Body of pancreas (tissue), 4 donors: ENCODE measurements around the gene ABCA1. TPM values are rescaled to one million over a fixed set of nuclear protein-coding genes. Genes with fewer than 3 reads are reported as not detected.
A peak's percentile ranks its signal among the peaks of the same experiment; 100 is the strongest.
"Not testable (repeated sequence)": the region's sequence is repeated elsewhere in the genome, so short reads cannot be mapped to it uniquely, and the experiment has no call there.

Source experiments
- ATAC-seq: fragments of 150-250 bp; one replicate; pipeline ENCODE4 v1.9.1; 2016
- DNase-seq, 4 donors: peaks; one replicate each; pipeline ENCODE4 v3.0.0-alpha.2; 2019
- H3K27ac ChIP-seq, 4 donors: fragments of 200-600 bp; sonication (generic); 1 replicate in 3 of 4; 2 replicates in 1 of 4; pipeline versions ENCODE4 v1.5.1 to v1.6.1; 2016 to 2019; ENCODE audit warnings: mild to moderate bottlenecking in 1 of 4, mixed read lengths in 1 of 4, moderate library complexity in 1 of 4
- H3K27me3 ChIP-seq, 2 donors: fragments of 200-600 bp; sonication (generic); one replicate each; pipeline ENCODE4 v1.6.0; 2016; ENCODE audit warnings: mild to moderate bottlenecking in 1 of 2
- H3K36me3 ChIP-seq, 2 donors: fragments of 200-600 bp; sonication (generic); replicated peaks in 1 of 2; 2 replicates each; pipeline ENCODE4 v1.5.1; 2016; ENCODE audit warnings: low read depth in 2 of 2; ENCODE audit not compliant: insufficient read depth in 1 of 2
- H3K4me1 ChIP-seq: fragments of 200-600 bp; sonication (generic); one replicate; pipeline ENCODE4 v1.6.0; 2016
- H3K4me3 ChIP-seq, 2 donors: fragments of 200-600 bp; sonication (generic); 1 replicate in 1 of 2; 2 replicates in 1 of 2; pipeline ENCODE4 v1.5.1; 2016 to 2019
- H3K9me3 ChIP-seq, 3 donors: fragments of 200-600 bp; sonication (generic); 1 replicate in 2 of 3; 2 replicates in 1 of 3; pipeline ENCODE4 v1.5.1; 2016
- POLR2A ChIP-seq, 3 donors: fragments of 450-650 bp; IDR thresholded peaks; one replicate each; pipeline ENCODE4 v1.6.1; 2016; ENCODE audit warnings: antibody characterized with exemption in 3 of 3, mild to moderate bottlenecking in 2 of 3
- WGBS, 2 donors: methylation state at CpG; one replicate each; pipeline ENCODE4 v1.1.5; 2017; 5-methylcytosine and 5-hydroxymethylcytosine counted together
- intact Hi-C: fragments of 100-400 bp; cut with DNase I; formaldehyde crosslinking; loops from one replicate; pipeline ENCODE4 v1.15.1; 2023
- total RNA-seq, 2 donors: library from RNA; depleted of rRNA; stranded (reverse); fragments of >200 nt; gene quantifications; one replicate each; pipeline ENCODE4 v1.1.0, GENCODE V29; 2016
- TF ChIP-seq, protein P1 (sequence below), 7 experiments: fragments of 450-650 bp in 4 of 7; fragments of 200-600 bp in 3 of 7; sonication (generic) in 3 of 7; IDR thresholded peaks; one replicate each; pipeline ENCODE4 v1.5.1; 2016 to 2019; ENCODE audit warnings: antibody characterized with exemption in 7 of 7

The ABCA1 gene, protein sequence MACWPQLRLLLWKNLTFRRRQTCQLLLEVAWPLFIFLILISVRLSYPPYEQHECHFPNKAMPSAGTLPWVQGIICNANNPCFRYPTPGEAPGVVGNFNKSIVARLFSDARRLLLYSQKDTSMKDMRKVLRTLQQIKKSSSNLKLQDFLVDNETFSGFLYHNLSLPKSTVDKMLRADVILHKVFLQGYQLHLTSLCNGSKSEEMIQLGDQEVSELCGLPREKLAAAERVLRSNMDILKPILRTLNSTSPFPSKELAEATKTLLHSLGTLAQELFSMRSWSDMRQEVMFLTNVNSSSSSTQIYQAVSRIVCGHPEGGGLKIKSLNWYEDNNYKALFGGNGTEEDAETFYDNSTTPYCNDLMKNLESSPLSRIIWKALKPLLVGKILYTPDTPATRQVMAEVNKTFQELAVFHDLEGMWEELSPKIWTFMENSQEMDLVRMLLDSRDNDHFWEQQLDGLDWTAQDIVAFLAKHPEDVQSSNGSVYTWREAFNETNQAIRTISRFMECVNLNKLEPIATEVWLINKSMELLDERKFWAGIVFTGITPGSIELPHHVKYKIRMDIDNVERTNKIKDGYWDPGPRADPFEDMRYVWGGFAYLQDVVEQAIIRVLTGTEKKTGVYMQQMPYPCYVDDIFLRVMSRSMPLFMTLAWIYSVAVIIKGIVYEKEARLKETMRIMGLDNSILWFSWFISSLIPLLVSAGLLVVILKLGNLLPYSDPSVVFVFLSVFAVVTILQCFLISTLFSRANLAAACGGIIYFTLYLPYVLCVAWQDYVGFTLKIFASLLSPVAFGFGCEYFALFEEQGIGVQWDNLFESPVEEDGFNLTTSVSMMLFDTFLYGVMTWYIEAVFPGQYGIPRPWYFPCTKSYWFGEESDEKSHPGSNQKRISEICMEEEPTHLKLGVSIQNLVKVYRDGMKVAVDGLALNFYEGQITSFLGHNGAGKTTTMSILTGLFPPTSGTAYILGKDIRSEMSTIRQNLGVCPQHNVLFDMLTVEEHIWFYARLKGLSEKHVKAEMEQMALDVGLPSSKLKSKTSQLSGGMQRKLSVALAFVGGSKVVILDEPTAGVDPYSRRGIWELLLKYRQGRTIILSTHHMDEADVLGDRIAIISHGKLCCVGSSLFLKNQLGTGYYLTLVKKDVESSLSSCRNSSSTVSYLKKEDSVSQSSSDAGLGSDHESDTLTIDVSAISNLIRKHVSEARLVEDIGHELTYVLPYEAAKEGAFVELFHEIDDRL (N-terminal part only)
- 10 to 100 TPM; 18.1 to 18.9 TPM for total RNA-seq

DNA sequence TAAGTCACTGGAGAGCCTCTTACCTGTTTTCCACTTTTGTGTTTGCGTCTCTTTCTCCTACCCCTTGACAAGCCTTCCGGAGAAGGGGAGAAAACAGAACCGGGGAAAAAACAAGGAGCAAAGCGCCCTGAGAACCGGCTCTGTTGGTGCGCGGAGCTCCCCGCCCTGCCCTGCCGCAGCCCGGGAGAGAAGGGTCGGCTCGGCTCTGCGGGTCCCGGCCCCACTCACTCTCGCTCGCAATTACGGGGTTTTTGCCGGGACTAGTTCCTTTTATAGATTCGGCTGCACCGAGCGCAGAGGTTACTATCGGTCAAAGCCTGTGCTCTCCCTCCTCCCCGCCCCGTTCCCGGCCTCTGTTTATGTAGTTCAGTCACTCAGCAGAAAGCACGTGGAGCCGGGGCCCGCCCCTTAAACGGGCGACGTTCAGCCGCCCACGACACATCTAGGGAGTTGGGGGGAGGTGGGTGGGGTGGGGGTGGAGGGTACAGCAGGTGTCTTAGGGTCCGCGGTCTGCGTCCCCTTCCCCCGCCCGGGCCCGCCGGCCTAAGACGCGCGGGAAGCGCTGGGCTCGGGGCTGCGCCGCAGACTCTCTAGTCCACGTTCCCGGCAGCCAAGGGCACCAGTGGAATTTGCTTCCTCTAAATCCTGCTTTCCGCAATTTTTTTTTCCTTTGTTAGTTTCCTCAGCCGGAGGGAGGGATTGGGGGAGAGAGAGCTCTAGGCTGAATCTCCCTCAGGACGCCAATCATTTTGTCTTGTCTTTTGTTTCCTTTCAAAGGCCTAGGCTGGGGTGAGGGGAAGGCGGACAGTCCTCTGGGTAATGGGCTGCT, at the start of gene ABCA1:
TSS of gene ABCA1 (minus strand) at position 244 of the 829 bp plus-strand sequence. CDS start 24,476 bp downstream, outside the sequence.
- WGBS, 2 donors, result 9 to 16% methylated on average over 28 to 52 of the region's 53 CpGs

DNA sequence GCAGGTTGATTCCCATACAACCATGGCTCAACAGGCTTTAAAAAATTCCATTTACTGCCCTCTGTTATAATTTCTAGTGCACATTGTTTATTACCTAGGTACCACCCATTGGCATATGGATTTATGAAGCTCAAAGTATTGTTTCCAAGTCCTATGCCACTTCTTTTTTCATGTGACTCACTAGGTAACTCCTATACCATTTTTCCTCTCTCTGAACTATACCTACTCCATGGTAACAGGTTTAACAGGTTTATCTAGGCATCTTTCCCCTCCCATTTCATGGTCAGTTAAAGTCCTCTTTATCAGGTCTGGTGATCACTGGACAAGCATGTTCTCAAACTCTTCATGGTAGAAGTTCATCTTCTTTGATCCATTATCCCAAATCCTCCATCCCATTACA, 49.6 kb upstream of the ABCA1 start:
- DNase-seq, result no peak
- no peaks in the 10 kb centered on the region for H3K9me3 ChIP-seq
- no peaks in the 10 kb centered on the region for H3K36me3 ChIP-seq
- H3K4me1 ChIP-seq, result peaks cover 12% of the 10 kb centered on the region
- no peak for TF ChIP-seq POLR2A (IDR thresholded peaks at IDR 0.05)
- TF ChIP-seq, protein P1, sequence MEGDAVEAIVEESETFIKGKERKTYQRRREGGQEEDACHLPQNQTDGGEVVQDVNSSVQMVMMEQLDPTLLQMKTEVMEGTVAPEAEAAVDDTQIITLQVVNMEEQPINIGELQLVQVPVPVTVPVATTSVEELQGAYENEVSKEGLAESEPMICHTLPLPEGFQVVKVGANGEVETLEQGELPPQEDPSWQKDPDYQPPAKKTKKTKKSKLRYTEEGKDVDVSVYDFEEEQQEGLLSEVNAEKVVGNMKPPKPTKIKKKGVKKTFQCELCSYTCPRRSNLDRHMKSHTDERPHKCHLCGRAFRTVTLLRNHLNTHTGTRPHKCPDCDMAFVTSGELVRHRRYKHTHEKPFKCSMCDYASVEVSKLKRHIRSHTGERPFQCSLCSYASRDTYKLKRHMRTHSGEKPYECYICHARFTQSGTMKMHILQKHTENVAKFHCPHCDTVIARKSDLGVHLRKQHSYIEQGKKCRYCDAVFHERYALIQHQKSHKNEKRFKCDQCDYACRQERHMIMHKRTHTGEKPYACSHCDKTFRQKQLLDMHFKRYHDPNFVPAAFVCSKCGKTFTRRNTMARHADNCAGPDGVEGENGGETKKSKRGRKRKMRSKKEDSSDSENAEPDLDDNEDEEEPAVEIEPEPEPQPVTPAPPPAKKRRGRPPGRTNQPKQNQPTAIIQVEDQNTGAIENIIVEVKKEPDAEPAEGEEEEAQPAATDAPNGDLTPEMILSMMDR (IDR thresholded peaks at IDR 0.05), result no peak
- no peaks in the 10 kb centered on the region for H3K27me3 ChIP-seq
- intact Hi-C loops, result loop anchor here (10.0 kb wide), 1 partner anchor 97 kb away; no protein-coding TSS in a partner anchor
- ATAC-seq, result no peak
- no peak overlapping the region for H3K4me3 ChIP-seq
- H3K27ac ChIP-seq, result no peak overlapping the region

More for the DNA sequence above, at the start of gene ABCA1:
- intact Hi-C loops, result no loop called here
- peak; percentile 88 to 97 (median 92) for DNase-seq
- no peaks in the 10 kb centered on the region for H3K36me3 ChIP-seq
- no peaks in the 10 kb centered on the region for H3K27me3 ChIP-seq
- peak within 1 kb of the TSS; percentile 66 to 76 for H3K4me3 ChIP-seq
- H3K27ac ChIP-seq, result peak within 1 kb of the TSS; percentile 69 to 85 (median 74)
- H3K9me3 ChIP-seq, result no peaks in the 10 kb centered on the region
- TF ChIP-seq POLR2A (IDR thresholded peaks at IDR 0.05), result peak; percentile 28 to 93 (median 76)
- TF ChIP-seq, protein P1 (IDR thresholded peaks at IDR 0.05), result no peak
- peak; percentile 82 for ATAC-seq
- peaks cover 4% of the 10 kb centered on the region for H3K4me1 ChIP-seq

DNA sequence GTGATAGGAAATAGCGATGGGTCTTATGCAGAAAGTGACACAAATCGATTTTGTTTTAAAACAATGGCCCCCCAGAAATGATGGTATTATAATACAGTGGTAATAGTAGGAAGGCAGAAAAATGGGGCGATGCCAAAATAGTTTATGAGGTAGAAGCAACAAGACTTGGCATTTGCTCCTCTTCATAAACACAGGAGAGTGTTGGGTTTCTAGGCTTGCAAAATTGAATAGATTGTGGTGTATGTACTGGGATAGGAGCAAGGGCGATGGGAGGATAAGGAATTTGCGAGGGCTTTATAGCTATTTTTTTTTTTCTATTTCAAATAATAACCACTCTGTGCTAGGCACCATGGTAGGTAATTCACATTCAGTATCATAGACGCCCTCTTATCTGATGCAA, 49.2 kb upstream of the ABCA1 start:
- intact Hi-C loops, result loop anchor here (10.0 kb wide), 1 partner anchor 98 kb away; no protein-coding TSS in a partner anchor
- ATAC-seq (no peak), DNase-seq (no peak)
- H3K27me3 ChIP-seq, result no peaks in the 10 kb centered on the region
- no peaks in the 10 kb centered on the region for H3K36me3 ChIP-seq
- no peaks in the 10 kb centered on the region for H3K9me3 ChIP-seq
- no peak overlapping the region for H3K4me3 ChIP-seq
- peaks cover 7% of the 10 kb centered on the region for H3K4me1 ChIP-seq
- WGBS, 2 donors, result 87 to 88% methylated on average over 6 of the region's 6 CpGs
- TF ChIP-seq, protein P1 (IDR thresholded peaks at IDR 0.05), result no peak
- no peak for TF ChIP-seq POLR2A (IDR thresholded peaks at IDR 0.05)
- H3K27ac ChIP-seq, result no peak overlapping the region

DNA sequence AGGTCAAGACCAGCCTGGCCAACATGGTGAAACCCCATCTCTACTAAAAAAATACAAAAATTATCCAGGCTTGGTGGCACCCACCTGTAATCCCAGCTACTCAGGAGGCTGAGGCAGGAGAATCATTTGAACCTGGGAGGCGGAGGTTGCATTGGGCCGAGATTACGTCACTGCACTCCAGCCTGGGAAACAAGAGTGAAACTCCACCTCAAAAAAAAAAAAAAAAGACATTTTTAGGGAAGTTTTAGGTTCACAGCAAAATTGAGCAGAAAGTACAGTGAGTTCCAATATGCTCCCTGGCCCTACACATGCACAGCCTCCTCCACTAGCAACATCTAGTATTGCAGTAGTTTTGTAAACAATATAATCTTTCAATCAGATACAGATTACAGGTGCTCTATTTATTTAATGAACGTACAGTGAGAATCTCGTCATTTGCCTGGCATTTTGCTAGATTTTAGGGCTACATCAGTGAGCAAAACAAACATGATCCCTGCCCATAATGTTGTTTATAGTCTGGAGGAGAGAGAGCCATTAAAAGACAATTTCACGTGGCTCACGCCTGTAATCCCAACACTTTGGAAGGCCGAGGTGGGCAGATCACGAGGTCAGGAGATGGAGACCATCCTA, 48.1 kb upstream of the ABCA1 start:
- not testable (repeated sequence) for H3K4me1 ChIP-seq, H3K27ac ChIP-seq, H3K4me3 ChIP-seq, H3K9me3 ChIP-seq, H3K27me3 ChIP-seq, DNase-seq, ATAC-seq, H3K36me3 ChIP-seq
- intact Hi-C loops, result loop anchor here (10.0 kb wide), 1 partner anchor 99 kb away; no protein-coding TSS in a partner anchor
- 71 to 77% methylated on average over 8 to 9 of the region's 9 CpGs for WGBS, 2 donors
